ENCODE results near the gene CD93.

Gene CD93

GRCh38 chr20:23101696-23102406, 15.7 kb upstream of the CD93 start:
- Histone ChIP-seq H3K79me1 (replicated peaks; ENCODE audit: low read length, poor library complexity, severe bottlenecking) (no peaks in the 10 kb centered on the region), H2AFZ (ENCODE audit: low read depth, low read length) (no peak overlapping the region), H3K4me1 (ENCODE audit: control insufficient read depth, insufficient read depth, low read depth, low read length) (peaks cover 12% of the 10 kb centered on the region), H3K4me3 (ENCODE audit: insufficient read depth in 1 of 2, low read depth in 1 of 2, low read length in 2 of 2) (no peak overlapping the region), H3K36me3 (ENCODE audit: control insufficient read depth in 1 of 2, insufficient read depth in 2 of 2, low read depth in 1 of 2, low read length in 2 of 2) (no peaks in the 10 kb centered on the region), H2AK5ac (ENCODE audit: low read length, severe bottlenecking) (no peak overlapping the region), H3K4ac (ENCODE audit: low read depth in 1 of 2, low read length in 2 of 2) (no peak overlapping the region), H4K91ac (ENCODE audit: low read length) (no peak overlapping the region), H4K8ac (ENCODE audit: low read length) (no peak overlapping the region), H3K18ac (ENCODE audit: low read depth in 1 of 2, low read length in 2 of 2) (no peak overlapping the region), H2BK120ac (ENCODE audit: low read depth, low read length) (no peak overlapping the region), H3K9ac (ENCODE audit: low read length) (no peak overlapping the region), H2BK12ac (ENCODE audit: low read length in 2 of 2) (peak overlapping the region in 1 of 2 experiments; percentile 51), H3K27ac (ENCODE audit: low read length, poor library complexity, severe bottlenecking) (no peak overlapping the region), H2BK5ac (ENCODE audit: low read depth, low read length, poor library complexity, severe bottlenecking) (no peak overlapping the region), H3K9me3 (ENCODE audit: control insufficient read depth, low read length) (no peaks in the 10 kb centered on the region), H2BK15ac (ENCODE audit: low read depth, poor library complexity, severe bottlenecking) (no peak overlapping the region), H3K23ac (ENCODE audit: low read length in 2 of 2) (no peak overlapping the region), H3K27me3 (ENCODE audit: control insufficient read depth in 1 of 2, insufficient read depth in 1 of 2, low read length in 2 of 2) (no peaks in the 10 kb centered on the region), H3K4me2 (ENCODE audit: low read length, poor library complexity, severe bottlenecking) (no peak overlapping the region), H3K14ac (ENCODE audit: low read length in 2 of 2) (no peak overlapping the region)
- DNase-seq: no peak
- WGBS: 95% methylated on average over 5 of the region's 5 CpGs

DNA sequence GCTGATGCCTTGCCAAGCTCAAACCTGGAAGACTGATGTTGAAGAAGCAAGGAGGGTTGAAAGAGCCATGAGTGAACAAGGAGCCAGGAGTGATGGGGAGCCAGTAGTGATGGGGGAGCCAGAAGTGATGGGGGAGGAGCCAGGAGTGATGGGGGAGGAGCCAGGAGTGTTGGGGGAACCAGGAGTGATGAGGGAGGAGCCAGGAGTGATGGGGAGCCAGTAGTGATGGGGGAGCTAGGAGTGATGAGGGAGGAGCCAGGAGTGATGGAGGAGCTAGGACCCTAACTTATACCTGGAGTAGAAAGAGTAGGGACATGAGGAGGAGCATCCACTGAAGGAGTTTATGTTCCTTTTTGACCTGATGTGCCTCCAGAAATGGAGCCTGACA, 14.6 kb upstream of the CD93 start:
- H4K91ac ChIP-seq (ENCODE audit: low read length): no peak overlapping the region
- no peak overlapping the region for H2AFZ ChIP-seq (ENCODE audit: low read depth, low read length)
- no peak overlapping the region for H2BK15ac ChIP-seq (ENCODE audit: low read depth, poor library complexity, severe bottlenecking)
- peaks cover 7% of the 10 kb centered on the region for H3K4me1 ChIP-seq (ENCODE audit: control insufficient read depth, insufficient read depth, low read depth, low read length)
- H3K27me3 ChIP-seq (ENCODE audit: control insufficient read depth in 1 of 2, insufficient read depth in 1 of 2, low read length in 2 of 2): peaks cover 0 to 4% of the 10 kb centered on the region in 2 experiments
- no peak overlapping the region for H3K27ac ChIP-seq (ENCODE audit: low read length, poor library complexity, severe bottlenecking)
- H2BK5ac ChIP-seq (ENCODE audit: low read depth, low read length, poor library complexity, severe bottlenecking): no peak overlapping the region
- H3K4ac ChIP-seq (ENCODE audit: low read depth in 1 of 2, low read length in 2 of 2): no peak overlapping the region
- no peak overlapping the region for H3K23ac ChIP-seq (ENCODE audit: low read length in 2 of 2)
- H3K9ac ChIP-seq (ENCODE audit: low read length): no peak overlapping the region
- no peaks in the 10 kb centered on the region for H3K79me1 ChIP-seq (replicated peaks; ENCODE audit: low read length, poor library complexity, severe bottlenecking)
- H2AK5ac ChIP-seq (ENCODE audit: low read length, severe bottlenecking): no peak overlapping the region
- H3K9me3 ChIP-seq (ENCODE audit: control insufficient read depth, low read length): no peaks in the 10 kb centered on the region
- no peak overlapping the region for H3K4me2 ChIP-seq (ENCODE audit: low read length, poor library complexity, severe bottlenecking)
- DNase-seq: no peak
- no peak overlapping the region for H3K14ac ChIP-seq (ENCODE audit: low read length in 2 of 2)
- no peak overlapping the region for H2BK12ac ChIP-seq (ENCODE audit: low read length in 2 of 2)
- no peaks in the 10 kb centered on the region for H3K36me3 ChIP-seq (ENCODE audit: control insufficient read depth in 1 of 2, insufficient read depth in 2 of 2, low read depth in 1 of 2, low read length in 2 of 2)
- H3K18ac ChIP-seq (ENCODE audit: low read depth in 1 of 2, low read length in 2 of 2): no peak overlapping the region
- H4K8ac ChIP-seq (ENCODE audit: low read length): no peak overlapping the region
- H2BK120ac ChIP-seq (ENCODE audit: low read depth, low read length): no peak overlapping the region
- no peak overlapping the region for H3K4me3 ChIP-seq (ENCODE audit: insufficient read depth in 1 of 2, low read depth in 1 of 2, low read length in 2 of 2)

DNA sequence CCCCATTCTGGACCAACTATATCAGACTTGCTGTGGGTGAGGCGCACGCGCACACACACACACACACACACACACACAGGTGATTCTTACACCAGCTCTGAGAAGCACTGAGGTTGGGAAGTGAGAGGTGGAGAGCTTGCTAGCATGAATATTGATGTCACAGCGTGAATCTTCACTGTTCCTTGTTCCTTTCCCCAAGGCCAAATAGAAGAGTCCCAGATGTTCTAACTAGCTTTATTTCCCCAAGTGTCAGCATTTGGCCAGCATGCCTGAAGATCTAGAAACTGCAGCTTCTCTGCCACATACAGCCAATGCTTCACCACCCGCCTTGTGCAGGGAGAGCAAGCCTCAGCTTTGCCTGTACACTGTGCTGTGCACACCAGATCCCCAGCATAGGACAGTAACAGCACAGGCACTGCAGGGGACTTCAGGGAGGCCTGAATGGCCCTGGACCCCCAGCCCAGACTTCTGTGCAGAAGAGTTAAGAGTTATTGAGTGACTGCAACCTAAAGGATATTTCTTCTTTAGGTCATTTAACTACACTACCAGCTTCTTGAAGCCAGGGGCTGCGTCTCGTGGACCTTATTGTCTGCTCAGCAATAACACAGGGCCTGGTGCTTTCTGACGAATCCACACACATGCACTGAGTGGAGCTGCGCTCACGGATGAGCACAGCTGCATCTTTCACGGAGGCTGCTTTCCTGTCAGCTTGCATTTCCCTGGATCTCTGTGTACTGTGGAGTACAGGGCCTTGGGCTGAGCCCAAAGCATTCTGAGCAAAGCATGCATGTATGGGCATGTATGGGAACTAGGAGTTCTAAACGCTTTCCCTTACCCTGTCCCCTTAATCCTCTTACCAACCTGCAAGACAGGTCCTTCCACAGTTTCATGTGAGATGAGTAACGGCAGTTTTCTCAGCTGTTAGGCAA, 13.9 kb upstream of the CD93 start:
- Histone ChIP-seq H3K9ac (ENCODE audit: low read length) (no peak overlapping the region), H3K4me1 (ENCODE audit: control insufficient read depth, insufficient read depth, low read depth, low read length) (peaks cover 1% of the 10 kb centered on the region), H2BK15ac (ENCODE audit: low read depth, poor library complexity, severe bottlenecking) (no peak overlapping the region), H2BK5ac (ENCODE audit: low read depth, low read length, poor library complexity, severe bottlenecking) (no peak overlapping the region), H3K79me1 (replicated peaks; ENCODE audit: low read length, poor library complexity, severe bottlenecking) (no peaks in the 10 kb centered on the region), H4K8ac (ENCODE audit: low read length) (peak overlapping the region; percentile 36), H3K18ac (ENCODE audit: low read depth in 1 of 2, low read length in 2 of 2) (no peak overlapping the region), H2AFZ (ENCODE audit: low read depth, low read length) (no peak overlapping the region), H3K27me3 (ENCODE audit: control insufficient read depth in 1 of 2, insufficient read depth in 1 of 2, low read length in 2 of 2) (peaks cover 0 to 4% of the 10 kb centered on the region in 2 experiments), H2AK5ac (ENCODE audit: low read length, severe bottlenecking) (no peak overlapping the region), H2BK120ac (ENCODE audit: low read depth, low read length) (no peak overlapping the region), H3K14ac (ENCODE audit: low read length in 2 of 2) (no peak overlapping the region), H2BK12ac (ENCODE audit: low read length in 2 of 2) (peak overlapping the region in 1 of 2 experiments; percentile 9), H3K27ac (ENCODE audit: low read length, poor library complexity, severe bottlenecking) (no peak overlapping the region), H3K36me3 (ENCODE audit: control insufficient read depth in 1 of 2, insufficient read depth in 2 of 2, low read depth in 1 of 2, low read length in 2 of 2) (no peaks in the 10 kb centered on the region), H3K4ac (ENCODE audit: low read depth in 1 of 2, low read length in 2 of 2) (no peak overlapping the region), H3K4me3 (ENCODE audit: insufficient read depth in 1 of 2, low read depth in 1 of 2, low read length in 2 of 2) (no peak overlapping the region), H3K23ac (ENCODE audit: low read length in 2 of 2) (no peak overlapping the region), H4K91ac (ENCODE audit: low read length) (no peak overlapping the region), H3K9me3 (ENCODE audit: control insufficient read depth, low read length) (no peaks in the 10 kb centered on the region), H3K4me2 (ENCODE audit: low read length, poor library complexity, severe bottlenecking) (no peak overlapping the region)
- 85% methylated on average over 10 of the region's 13 CpGs for WGBS
- no peak for DNase-seq

All from mesenchymal stem cell (in vitro differentiated cells and primary cell).